Renal cortex interstitium (tissue), 15 donors: ENCODE results near the gene CT45A7. TPM values are rescaled to one million over a fixed set of nuclear protein-coding genes. Genes with fewer than 3 reads are reported as not detected.
"Not testable (repeated sequence)": the region's sequence is repeated elsewhere in the genome, so short reads cannot be mapped to it uniquely, and the experiment has no call there.

Experiments used
- DNase-seq, 11 donors: peaks; one replicate each; pipeline ENCODE4 v3.0.0-alpha.2; 2013; ENCODE audit warnings: low read depth in 9 of 11, low spot score in 4 of 11; ENCODE audit errors: extremely low read depth in 1 of 11
- long read RNA-seq, 16 experiments: transcript quantifications; one replicate each; lab custom pipeline, GENCODE V29; 2026
- polyA plus RNA-seq, 3 donors: library from polyadenylated mRNA; unstranded; fragments of 120-200 nt; gene quantifications; one replicate each; pipeline ENCODE4 v1.2.1, GENCODE V29; 2013; ENCODE audit not compliant: insufficient read length in 3 of 3

CT45A7 gene, protein sequence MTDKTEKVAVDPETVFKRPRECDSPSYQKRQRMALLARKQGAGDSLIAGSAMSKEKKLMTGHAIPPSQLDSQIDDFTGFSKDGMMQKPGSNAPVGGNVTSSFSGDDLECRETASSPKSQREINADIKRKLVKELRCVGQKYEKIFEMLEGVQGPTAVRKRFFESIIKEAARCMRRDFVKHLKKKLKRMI
- not detected for polyA plus RNA-seq
- long read RNA-seq, donor 1 = 0 reads
- long read RNA-seq, donor 2 = 0 reads
- long read RNA-seq, donor 3 = 0 reads
- long read RNA-seq, donor 4 = 0 reads
- long read RNA-seq, donor 5 = 0 reads
- long read RNA-seq, donor 6 = 0 reads
- long read RNA-seq, donor 7 = 0 reads
- long read RNA-seq, donor 8 = 0 reads
- long read RNA-seq, donor 9 = 0 reads
- long read RNA-seq, donor 10 = 0 reads
- long read RNA-seq, donor 11 = 0 reads
- long read RNA-seq, donor 12 = 0 reads
- long read RNA-seq, donor 13 = 0 reads
- long read RNA-seq, donor 14 = 0 reads
- long read RNA-seq, donor 15 = 0 reads
- long read RNA-seq, donor 16 = 0 reads

DNA sequence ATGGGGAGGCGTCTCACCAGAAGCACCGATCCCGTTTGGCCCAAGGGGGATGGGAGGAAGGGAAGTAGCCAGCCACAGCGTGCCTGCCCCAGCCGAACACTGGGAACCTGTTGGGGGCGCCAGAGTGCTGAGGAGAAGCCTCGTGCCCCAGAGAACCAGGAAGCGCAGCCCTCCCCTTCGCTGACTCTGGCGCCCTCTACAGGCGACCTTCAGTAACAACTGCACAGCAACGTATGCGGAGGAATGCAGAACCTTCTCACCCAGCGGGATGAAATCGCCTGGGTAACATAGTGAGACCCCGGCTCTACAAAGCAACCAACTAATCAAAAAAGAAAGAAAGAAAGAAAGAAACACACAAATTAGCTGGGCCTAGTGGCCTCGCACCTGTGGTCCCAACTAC, at the start of gene CT45A7:
TSS of gene CT45A7 (minus strand) at position 101 of the 400 bp plus-strand sequence. CDS start 3,747 bp downstream, outside the sequence.
- not testable (repeated sequence) for DNase-seq

DNA sequence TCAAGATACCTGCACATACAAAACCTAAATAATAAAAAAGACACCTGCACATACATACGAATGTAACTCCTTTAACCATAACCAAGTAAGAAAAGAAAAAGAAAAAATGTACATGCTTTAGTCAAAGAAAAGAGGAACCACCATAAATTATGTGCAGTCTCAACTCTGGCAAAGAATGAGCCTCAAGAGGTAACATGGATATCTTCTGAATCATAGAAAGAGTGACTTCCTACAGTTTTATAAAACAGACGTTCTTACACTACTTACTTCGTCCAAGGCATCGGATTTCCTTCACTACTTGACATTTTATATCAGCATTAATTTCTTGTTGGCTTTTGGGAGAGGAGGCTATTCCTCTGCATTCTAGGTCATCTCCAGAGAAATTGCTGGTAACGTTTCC, 45.7 kb upstream of the CT45A7 start:
- DNase-seq = not testable (repeated sequence)

GRCh38 chrX:135871712-135872111, 34.6 kb upstream of the CT45A7 start, which contains the start of gene CT45A9:
TSS of gene CT45A9 (minus strand) at chrX:135871812. CDS start at chrX:135868061, 3,751 bp downstream.
- DNase-seq = not testable (repeated sequence)

- DNase-seq = not testable (repeated sequence)
Observed at GRCh38 chrX:135854438-135854837, 17.4 kb upstream of the CT45A7 start, which contains the start of gene CT45A8. TSS of gene CT45A8 (minus strand) at chrX:135854538. CDS start at chrX:135850783, 3,755 bp downstream.

DNA sequence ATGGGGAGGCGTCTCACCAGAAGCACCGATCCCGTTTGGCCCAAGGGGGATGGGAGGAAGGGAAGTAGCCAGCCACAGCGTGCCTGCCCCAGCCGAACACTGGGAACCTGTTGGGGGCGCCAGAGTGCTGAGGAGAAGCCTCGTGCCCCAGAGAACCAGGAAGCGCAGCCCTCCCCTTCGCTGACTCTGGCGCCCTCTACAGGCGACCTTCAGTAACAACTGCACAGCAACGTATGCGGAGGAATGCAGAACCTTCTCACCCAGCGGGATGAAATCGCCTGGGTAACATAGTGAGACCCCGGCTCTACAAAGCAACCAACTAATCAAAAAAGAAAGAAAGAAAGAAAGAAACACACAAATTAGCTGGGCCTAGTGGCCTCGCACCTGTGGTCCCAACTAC, 17.2 kb downstream of the CT45A7 start, which contains the start of gene CT45A2:
TSS of gene CT45A2 (minus strand) at position 101 of the 400 bp plus-strand sequence. CDS start 3,747 bp downstream, outside the sequence.
- DNase-seq = not testable (repeated sequence)

DNA sequence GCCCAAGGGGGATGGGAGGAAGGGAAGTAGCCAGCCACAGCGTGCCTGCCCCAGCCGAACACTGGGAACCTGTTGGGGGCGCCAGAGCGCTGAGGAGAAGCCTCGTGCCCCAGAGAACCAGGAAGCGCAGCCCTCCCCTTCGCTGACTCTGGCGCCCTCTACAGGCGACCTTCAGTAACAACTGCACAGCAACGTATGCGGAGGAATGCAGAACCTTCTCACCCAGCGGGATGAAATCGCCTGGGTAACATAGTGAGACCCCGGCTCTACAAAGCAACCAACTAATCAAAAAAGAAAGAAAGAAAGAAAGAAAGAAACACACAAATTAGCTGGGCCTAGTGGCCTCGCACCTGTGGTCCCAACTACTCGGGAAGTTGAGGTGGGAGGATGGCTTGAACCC, 34.4 kb downstream of the CT45A7 start, which contains the start of gene CT45A6:
TSS of gene CT45A6 (minus strand) at position 101 of the 400 bp plus-strand sequence. CDS start 3,794 bp downstream, outside the sequence.
- DNase-seq = not testable (repeated sequence)

- DNase-seq = not testable (repeated sequence)
Observed at GRCh38 chrX:135785403-135785802, 51.7 kb downstream of the CT45A7 start, which contains the start of gene CT45A5. TSS of gene CT45A5 (minus strand) at chrX:135785503. CDS start at chrX:135781729, 3,774 bp downstream.

Other genes starting within 250 kb of the CT45A7 start
- gene CT45A1, start 123.6 kb downstream of the CT45A7 start, polyA plus RNA-seq = not detected
- gene CT45A3, start 69.1 kb downstream of the CT45A7 start, polyA plus RNA-seq = not detected
- not detected for gene CT45A5, start 51.8 kb downstream of the CT45A7 start, polyA plus RNA-seq
- not detected for gene CT45A6, start 34.5 kb downstream of the CT45A7 start, polyA plus RNA-seq
- gene CT45A2, start 17.3 kb downstream of the CT45A7 start, polyA plus RNA-seq = not detected
- gene CT45A8, start 17.3 kb upstream of the CT45A7 start, polyA plus RNA-seq = not detected
- gene CT45A9, start 34.5 kb upstream of the CT45A7 start, polyA plus RNA-seq = not detected
- not detected for gene CT45A10, start 56.2 kb upstream of the CT45A7 start, polyA plus RNA-seq
- gene SAGE1, start 56.4 kb upstream of the CT45A7 start, polyA plus RNA-seq = not detected
- 10 to 100 TPM; 25.9 to 30.7 (median 28.0) TPM for gene MMGT1, start 136.7 kb upstream of the CT45A7 start, polyA plus RNA-seq
- 10 to 100 TPM; 14.9 to 17.5 (median 15.7) TPM for gene SLC9A6, start 148.2 kb upstream of the CT45A7 start, polyA plus RNA-seq